Measurements from ENCODE around the gene ACBD4.

ACBD4 gene

GRCh38 chr17:45138911-45139532 is 3.5 kb downstream of the ACBD4 start:
- no peak for DNase-seq

- no peak for DNase-seq
Observed at GRCh38 chr17:45139533-45139920, 4.0 kb downstream of the ACBD4 start.

GRCh38 chr17:45143094-45143670 is 7.7 kb downstream of the ACBD4 start:
- no peak for DNase-seq

GRCh38 chr17:45143767-45144198 is 8.3 kb downstream of the ACBD4 start:
- DNase-seq, result no peak

- no peak for DNase-seq
Observed at GRCh38 chr17:45144199-45145034, 8.9 kb downstream of the ACBD4 start.

GRCh38 chr17:45145035-45145389 is 9.5 kb downstream of the ACBD4 start:
- no peak for DNase-seq

- no peak for DNase-seq
Observed at GRCh38 chr17:45146166-45146565, 10.7 kb downstream of the ACBD4 start.

- DNase-seq, result no peak
Observed at GRCh38 chr17:45146592-45146889, 11.1 kb downstream of the ACBD4 start.

- peak; percentile 95 for DNase-seq
Observed at GRCh38 chr17:45146890-45147580, 11.5 kb downstream of the ACBD4 start.

- DNase-seq, result peak; percentile 96
Observed at GRCh38 chr17:45147581-45148182, 12.2 kb downstream of the ACBD4 start.

- DNase-seq, result peak; percentile 99
Observed at GRCh38 chr17:45148183-45149036, 12.9 kb downstream of the ACBD4 start, which contains the start of gene HEXIM1. Gene HEXIM1 (plus strand): TSS chr17:45148475. CDS start chr17:45149191, 716 bp downstream.

- peak; percentile 93 for DNase-seq
Observed at GRCh38 chr17:45149037-45149668, 13.7 kb downstream of the ACBD4 start.

- DNase-seq, result peak; percentile 81
Observed at GRCh38 chr17:45149669-45150664, 14.5 kb downstream of the ACBD4 start.

GRCh38 chr17:45150911-45151809 is 15.7 kb downstream of the ACBD4 start:
- DNase-seq, result peak; percentile 65

- DNase-seq, result no peak
Observed at GRCh38 chr17:45155029-45155428, 19.5 kb downstream of the ACBD4 start.

- DNase-seq, result no peak
Observed at GRCh38 chr17:45155483-45155882, 20.0 kb downstream of the ACBD4 start.

- no peak for DNase-seq
Observed at GRCh38 chr17:45156242-45156641, 20.8 kb downstream of the ACBD4 start.

GRCh38 chr17:45160447-45161287 is 25.2 kb downstream of the ACBD4 start:
- peak; percentile 80 for DNase-seq

All from OCI-M1 (cell line).